MM.1S (cell line): ENCODE data around the gene TPCN1.

Experiments
- EZH2 ChIP-seq: fragments of 300-600 bp; sonication (generic); optimal IDR thresholded peaks from 2 replicates; pipeline ENCODE3; 2017; ENCODE audit warnings: low read depth, mild to moderate bottlenecking, antibody characterized with exemption, low read length, mixed read lengths
- EZH2phosphoT487 ChIP-seq: fragments of 300-600 bp; sonication (generic); IDR thresholded peaks from 2 replicates; pipeline ENCODE4 v1.6.1; 2018; ENCODE audit warnings: antibody characterized with exemption, low read length
- TF ChIP-seq, protein P1 (sequence below): fragments of 300-600 bp; sonication (generic); IDR thresholded peaks from 2 replicates; pipeline ENCODE4 v1.5.1; 2016; ENCODE audit warnings: antibody characterized with exemption, low read length, mixed read lengths

DNA sequence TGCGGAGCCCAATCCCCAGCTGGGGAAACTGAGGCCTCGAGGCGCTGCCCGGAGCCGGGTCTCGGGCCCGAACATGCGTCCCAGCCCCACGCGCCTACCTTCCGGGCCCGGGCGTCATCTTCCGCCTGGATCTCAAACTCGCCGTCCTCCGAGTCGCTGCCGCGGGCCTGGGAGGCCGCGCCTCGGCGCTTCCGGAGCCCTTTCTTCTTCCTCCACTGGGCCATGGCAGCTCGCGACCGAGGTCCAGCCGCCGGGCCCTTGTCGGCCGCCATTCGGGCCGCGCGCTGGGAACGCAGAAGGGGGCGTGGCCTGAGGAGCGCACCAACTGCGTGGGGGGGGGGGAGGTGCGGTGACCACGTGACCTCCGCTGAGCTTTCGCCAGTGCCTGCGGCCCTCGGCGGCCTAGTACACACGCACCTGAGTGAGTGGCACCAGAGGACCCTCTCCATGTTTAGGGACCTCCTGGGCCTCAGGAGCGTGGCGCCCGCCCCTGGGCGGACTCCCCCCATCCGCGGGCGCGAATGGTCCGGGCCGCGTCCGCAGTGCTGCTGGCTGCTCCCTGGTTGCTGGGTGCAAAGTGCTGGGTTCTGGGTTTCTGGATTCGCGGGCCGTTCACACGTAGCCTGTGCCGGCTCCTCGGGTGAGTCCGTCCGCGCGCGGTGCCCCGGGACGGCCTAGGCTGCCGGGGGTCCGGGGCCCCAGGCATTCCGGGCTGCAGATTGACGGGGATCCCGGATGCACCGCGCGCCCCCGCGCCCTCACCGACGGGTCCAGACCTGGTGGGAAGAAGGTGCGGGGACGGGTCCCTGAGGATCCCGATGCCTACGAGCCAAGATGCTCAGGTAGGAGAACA is 35.9 kb upstream of the TPCN1 start, which contains the start of the genes DDX54 and RITA1:
- TF ChIP-seq, protein P1, sequence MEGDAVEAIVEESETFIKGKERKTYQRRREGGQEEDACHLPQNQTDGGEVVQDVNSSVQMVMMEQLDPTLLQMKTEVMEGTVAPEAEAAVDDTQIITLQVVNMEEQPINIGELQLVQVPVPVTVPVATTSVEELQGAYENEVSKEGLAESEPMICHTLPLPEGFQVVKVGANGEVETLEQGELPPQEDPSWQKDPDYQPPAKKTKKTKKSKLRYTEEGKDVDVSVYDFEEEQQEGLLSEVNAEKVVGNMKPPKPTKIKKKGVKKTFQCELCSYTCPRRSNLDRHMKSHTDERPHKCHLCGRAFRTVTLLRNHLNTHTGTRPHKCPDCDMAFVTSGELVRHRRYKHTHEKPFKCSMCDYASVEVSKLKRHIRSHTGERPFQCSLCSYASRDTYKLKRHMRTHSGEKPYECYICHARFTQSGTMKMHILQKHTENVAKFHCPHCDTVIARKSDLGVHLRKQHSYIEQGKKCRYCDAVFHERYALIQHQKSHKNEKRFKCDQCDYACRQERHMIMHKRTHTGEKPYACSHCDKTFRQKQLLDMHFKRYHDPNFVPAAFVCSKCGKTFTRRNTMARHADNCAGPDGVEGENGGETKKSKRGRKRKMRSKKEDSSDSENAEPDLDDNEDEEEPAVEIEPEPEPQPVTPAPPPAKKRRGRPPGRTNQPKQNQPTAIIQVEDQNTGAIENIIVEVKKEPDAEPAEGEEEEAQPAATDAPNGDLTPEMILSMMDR, result no peak
- no peak for TF ChIP-seq EZH2
- no peak for TF ChIP-seq EZH2phosphoT487
